ENCODE measurements around the gene ADRM1. TPM values are rescaled to one million over a fixed set of nuclear protein-coding genes. Genes with fewer than 3 reads are reported as not detected.

ADRM1 gene
- total and polyA plus RNA-seq, 2 donors from 2014 or later, result 64.4 to 79.4 TPM

- Histone ChIP-seq H3K4me3 (ENCODE audit: low read length in 3 of 3) (no peak overlapping the region), H3K9me3 (ENCODE audit: control insufficient read depth in 2 of 3, insufficient read depth in 1 of 3, low read length in 3 of 3) (no peaks in the 10 kb centered on the region), H3K9ac (ENCODE audit: low read length in 3 of 3) (no peak overlapping the region), H3K36me3 (ENCODE audit: control insufficient read depth in 2 of 3, insufficient read depth in 3 of 3, low read length in 3 of 3) (peaks cover 0 to 50% (median 25%) of the 10 kb centered on the region in 3 donors), H3K27me3 (ENCODE audit: control insufficient read depth, insufficient read depth, low read length) (no peaks in the 10 kb centered on the region), H3K4me1 (ENCODE audit: control insufficient read depth in 2 of 3, insufficient read depth in 2 of 3, low read depth in 1 of 3, low read length in 3 of 3) (no peaks in the 10 kb centered on the region), H3K27ac (ENCODE audit: low read depth in 2 of 2, low read length in 2 of 2) (no peak overlapping the region)
- intact Hi-C loops (cut with DNase I), result no loop called here
- no peak for FAIRE-seq
- TF ChIP-seq CTCF (IDR thresholded peaks at IDR 0.05; ENCODE audit: borderline replicate concordance, extremely low read depth, insufficient read depth), result no peak
- DNase-seq, result no peak
Measured at GRCh38 chr20:62311832-62312661, 9.2 kb downstream of the ADRM1 start.

- peaks cover 0 to 48% (median 25%) of the 10 kb centered on the region in 3 donors for H3K36me3 ChIP-seq (ENCODE audit: control insufficient read depth in 2 of 3, insufficient read depth in 3 of 3, low read length in 3 of 3)
- no peak for FAIRE-seq
- DNase-seq, result no peak
- no peak overlapping the region for H3K27ac ChIP-seq (ENCODE audit: low read depth in 2 of 2, low read length in 2 of 2)
- no peak overlapping the region for H3K4me3 ChIP-seq (ENCODE audit: low read length in 3 of 3)
- no peak overlapping the region for H3K9ac ChIP-seq (ENCODE audit: low read length in 3 of 3)
- intact Hi-C loops (cut with DNase I), result no loop called here
- no peaks in the 10 kb centered on the region for H3K27me3 ChIP-seq (ENCODE audit: control insufficient read depth, insufficient read depth, low read length)
- H3K4me1 ChIP-seq (ENCODE audit: control insufficient read depth in 2 of 3, insufficient read depth in 2 of 3, low read depth in 1 of 3, low read length in 3 of 3), result no peaks in the 10 kb centered on the region
- H3K9me3 ChIP-seq (ENCODE audit: control insufficient read depth in 2 of 3, insufficient read depth in 1 of 3, low read length in 3 of 3), result no peaks in the 10 kb centered on the region
- TF ChIP-seq CTCF (IDR thresholded peaks at IDR 0.05; ENCODE audit: borderline replicate concordance, extremely low read depth, insufficient read depth), result no peak
Measured at GRCh38 chr20:62312662-62312977, 9.8 kb downstream of the ADRM1 start.

- intact Hi-C loops (cut with DNase I), result no loop called here
- no peak overlapping the region for H3K4me3 ChIP-seq (ENCODE audit: low read length in 3 of 3)
- H3K9ac ChIP-seq (ENCODE audit: low read length in 3 of 3), result no peak overlapping the region
- no peaks in the 10 kb centered on the region for H3K27me3 ChIP-seq (ENCODE audit: control insufficient read depth, insufficient read depth, low read length)
- H3K4me1 ChIP-seq (ENCODE audit: control insufficient read depth in 2 of 3, insufficient read depth in 2 of 3, low read depth in 1 of 3, low read length in 3 of 3), result no peaks in the 10 kb centered on the region
- TF ChIP-seq CTCF (IDR thresholded peaks at IDR 0.05; ENCODE audit: borderline replicate concordance, extremely low read depth, insufficient read depth), result no peak
- peaks cover 0 to 44% (median 21%) of the 10 kb centered on the region in 3 donors for H3K36me3 ChIP-seq (ENCODE audit: control insufficient read depth in 2 of 3, insufficient read depth in 3 of 3, low read length in 3 of 3)
- no peaks in the 10 kb centered on the region for H3K9me3 ChIP-seq (ENCODE audit: control insufficient read depth in 2 of 3, insufficient read depth in 1 of 3, low read length in 3 of 3)
- DNase-seq (no peak), FAIRE-seq (no peak)
- no peak overlapping the region for H3K27ac ChIP-seq (ENCODE audit: low read depth in 2 of 2, low read length in 2 of 2)
Measured at GRCh38 chr20:62313021-62313420, 10.2 kb downstream of the ADRM1 start.

All from kidney (tissue), 14 donors.